GM18498 (cell line): Measurements from ENCODE around the gene COA7.
A peak's percentile ranks its signal among the peaks of the same experiment; 100 is the strongest.
"Not testable (repeated sequence)": the region's sequence is repeated elsewhere in the genome, so short reads cannot be mapped to it uniquely, and the experiment has no call there.

Experiments
- ATAC-seq: cut with Tn5 transposase; IDR thresholded peaks from one replicate; pipeline ENCODE4 v1.9.1; 2021; ENCODE audit warnings: mild to moderate bottlenecking, moderate library complexity; ENCODE audit not compliant: unreplicated experiment

Gene COA7

DNA sequence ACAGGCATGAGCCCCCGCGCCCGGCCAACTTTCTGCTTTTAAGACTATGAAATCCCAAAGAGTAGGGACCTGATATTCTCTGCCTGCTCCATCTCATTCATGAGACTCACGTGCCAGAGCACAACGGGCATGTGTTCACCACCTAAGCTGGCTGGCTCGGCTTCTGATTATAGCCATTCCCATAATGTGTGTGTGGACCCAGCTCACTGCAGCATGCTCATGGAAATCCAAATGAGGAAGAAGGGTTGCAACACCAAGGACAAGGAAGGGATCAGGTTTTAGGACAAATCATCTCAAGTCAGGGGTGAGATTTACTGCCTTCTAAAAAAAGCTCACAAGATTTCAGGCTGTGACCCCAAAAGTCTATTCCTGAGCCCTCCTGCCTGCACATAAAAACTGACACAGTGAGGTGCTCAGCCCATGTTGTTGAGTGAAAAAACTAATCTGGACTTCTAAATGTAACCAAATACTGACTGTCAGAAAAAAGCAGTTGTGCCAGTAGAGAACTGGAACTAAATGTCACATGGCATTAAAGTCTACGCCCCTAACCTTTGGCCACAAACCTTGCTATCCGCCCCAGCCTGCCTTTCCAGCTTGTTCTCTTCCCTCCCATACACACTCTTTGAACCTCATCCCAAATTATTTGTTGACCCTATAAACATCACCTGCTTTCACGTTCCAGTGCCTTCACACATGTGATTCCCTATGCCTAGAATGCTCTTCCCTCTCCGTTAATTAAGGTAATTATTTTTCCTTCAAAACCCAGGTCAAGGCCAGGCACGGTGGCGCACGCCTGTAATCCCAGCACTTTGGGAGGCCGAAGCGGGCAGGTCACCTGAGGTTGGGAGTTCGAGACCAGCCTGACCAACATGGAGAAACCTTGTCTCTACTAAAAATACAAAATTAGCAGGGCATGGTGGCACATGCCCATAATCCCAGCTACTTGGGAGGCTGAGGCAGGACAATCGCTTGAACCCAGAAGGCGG is 9.1 kb upstream of the COA7 start:
- no peak for ATAC-seq

DNA sequence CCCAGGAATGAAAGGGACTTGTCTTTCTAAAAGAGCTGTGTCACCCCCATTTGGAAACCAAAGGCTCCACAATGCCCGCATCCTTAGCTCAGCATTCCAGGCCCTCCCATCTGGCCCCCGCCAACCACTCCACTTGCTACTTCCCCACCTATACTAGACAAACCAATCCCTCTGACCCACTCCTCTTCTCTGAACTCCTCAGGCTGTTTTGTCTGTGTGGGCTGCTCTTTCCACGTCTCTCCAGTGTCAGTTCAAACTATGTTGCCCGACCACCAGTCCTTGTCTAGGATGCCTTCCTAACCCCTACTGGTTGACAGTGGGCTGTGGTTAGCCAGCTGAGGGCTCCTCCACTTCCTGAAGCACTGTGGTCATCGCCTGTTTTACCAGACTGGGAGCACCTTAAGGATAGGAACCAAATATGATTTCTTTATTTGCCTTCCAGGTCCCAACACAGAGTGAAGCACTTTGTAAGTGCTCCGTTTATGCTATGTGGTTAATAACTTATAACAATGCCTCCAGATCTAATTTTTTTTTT is 8.1 kb upstream of the COA7 start:
- no peak for ATAC-seq

GRCh38 chr1:52702886-52703787 is 5.0 kb upstream of the COA7 start:
- peak; percentile 89 for ATAC-seq

GRCh38 chr1:52695627-52696026 is 2.5 kb downstream of the COA7 start:
- no peak for ATAC-seq

DNA sequence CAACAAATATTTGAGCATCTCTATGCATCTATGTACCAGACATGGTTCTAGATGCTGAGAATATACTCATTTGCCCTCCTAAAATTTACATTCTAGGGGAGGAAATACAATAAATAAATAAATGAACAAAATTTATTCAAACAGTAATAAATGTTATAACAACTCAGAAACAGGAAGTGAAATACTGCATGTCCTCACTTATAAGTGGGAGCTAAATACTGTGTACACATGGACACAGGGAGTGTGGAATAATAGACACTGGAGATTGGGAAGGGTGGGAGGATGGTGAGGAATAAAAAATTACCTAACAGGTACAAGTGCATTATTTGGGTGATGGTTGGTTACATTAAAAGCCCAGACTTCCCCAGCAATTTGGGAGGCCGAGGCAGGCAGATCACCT is 4.3 kb downstream of the COA7 start:
- no peak for ATAC-seq

DNA sequence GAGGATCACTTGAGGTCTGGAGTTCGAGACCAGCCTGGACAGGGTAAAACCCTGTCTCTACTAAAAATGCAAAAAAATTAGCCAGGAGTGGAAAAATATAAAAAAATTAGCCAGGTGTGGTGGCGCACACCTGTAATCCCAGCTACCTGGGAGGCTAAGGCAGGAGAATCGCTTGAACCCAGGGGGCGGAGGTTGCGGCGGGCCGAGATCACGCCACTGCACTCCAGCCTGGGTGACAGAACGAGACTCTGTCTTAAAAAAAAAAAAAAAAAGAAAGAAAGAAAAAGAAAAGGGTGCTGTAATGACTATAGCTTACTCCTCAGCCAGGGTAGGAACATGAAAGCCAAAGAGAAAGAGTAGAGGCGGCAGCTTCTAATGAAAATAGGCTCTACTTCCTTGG is 4.8 kb downstream of the COA7 start:
- not testable (repeated sequence) for ATAC-seq

DNA sequence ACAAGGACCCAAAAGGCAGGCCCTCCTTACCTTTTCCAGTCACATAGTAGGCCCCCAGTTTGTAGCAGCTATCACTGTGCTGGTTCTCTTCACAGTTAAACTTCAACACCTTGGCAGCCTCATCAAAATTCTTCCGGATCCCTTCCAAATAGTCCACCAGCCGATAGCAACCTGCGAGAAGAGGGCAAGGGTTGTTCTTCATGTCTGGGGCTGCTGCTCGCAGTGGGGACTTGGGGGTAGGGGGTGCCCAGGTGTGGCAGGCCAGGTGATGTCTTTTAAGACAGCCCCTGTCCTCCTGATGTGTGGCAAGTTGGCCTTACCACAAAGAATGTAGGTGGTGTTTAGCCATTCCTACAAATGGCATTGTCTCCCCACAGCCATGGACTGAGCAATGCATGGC is 5.5 kb downstream of the COA7 start:
- no peak for ATAC-seq

GRCh38 chr1:52691821-52692220 is 6.3 kb downstream of the COA7 start:
- no peak for ATAC-seq

DNA sequence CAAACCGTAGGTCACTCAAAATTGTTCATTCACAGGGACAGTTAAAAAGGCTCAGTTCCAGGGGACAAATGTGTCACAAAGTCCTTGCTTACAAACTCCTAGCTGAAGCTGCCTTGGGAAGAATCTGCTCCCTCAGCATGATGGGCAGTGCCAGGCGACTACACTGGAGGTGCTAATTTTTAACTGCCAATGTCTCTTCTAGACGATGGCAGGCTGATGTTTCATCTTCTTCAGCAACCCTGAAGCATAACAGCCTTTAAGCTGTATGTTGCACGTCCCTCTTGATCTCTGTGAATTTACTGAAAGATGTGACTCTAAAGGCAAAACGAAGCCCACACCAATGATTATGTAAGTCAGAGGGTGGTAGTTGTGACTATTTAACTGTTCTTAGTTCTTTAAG is 11.3 kb downstream of the COA7 start:
- no peak for ATAC-seq

- peak; percentile 79 for ATAC-seq
These were observed 11.8 kb downstream of the COA7 start for GRCh38 chr1:52686261-52686751.

GRCh38 chr1:52684545-52684944 is 13.6 kb downstream of the COA7 start:
- ATAC-seq = no peak

- ATAC-seq = no peak
These were observed 14.7 kb downstream of the COA7 start for GRCh38 chr1:52683367-52683940.

- ATAC-seq = no peak
These were observed 17.0 kb downstream of the COA7 start for GRCh38 chr1:52681136-52681535.

- ATAC-seq = no peak
These were observed 17.8 kb downstream of the COA7 start for GRCh38 chr1:52680353-52680752.

- no peak for ATAC-seq
These were observed 18.6 kb downstream of the COA7 start for GRCh38 chr1:52679498-52679897.

- no peak for ATAC-seq
These were observed 19.1 kb downstream of the COA7 start for GRCh38 chr1:52679048-52679447.

GRCh38 chr1:52677076-52677806 is 20.9 kb downstream of the COA7 start:
- no peak for ATAC-seq

DNA sequence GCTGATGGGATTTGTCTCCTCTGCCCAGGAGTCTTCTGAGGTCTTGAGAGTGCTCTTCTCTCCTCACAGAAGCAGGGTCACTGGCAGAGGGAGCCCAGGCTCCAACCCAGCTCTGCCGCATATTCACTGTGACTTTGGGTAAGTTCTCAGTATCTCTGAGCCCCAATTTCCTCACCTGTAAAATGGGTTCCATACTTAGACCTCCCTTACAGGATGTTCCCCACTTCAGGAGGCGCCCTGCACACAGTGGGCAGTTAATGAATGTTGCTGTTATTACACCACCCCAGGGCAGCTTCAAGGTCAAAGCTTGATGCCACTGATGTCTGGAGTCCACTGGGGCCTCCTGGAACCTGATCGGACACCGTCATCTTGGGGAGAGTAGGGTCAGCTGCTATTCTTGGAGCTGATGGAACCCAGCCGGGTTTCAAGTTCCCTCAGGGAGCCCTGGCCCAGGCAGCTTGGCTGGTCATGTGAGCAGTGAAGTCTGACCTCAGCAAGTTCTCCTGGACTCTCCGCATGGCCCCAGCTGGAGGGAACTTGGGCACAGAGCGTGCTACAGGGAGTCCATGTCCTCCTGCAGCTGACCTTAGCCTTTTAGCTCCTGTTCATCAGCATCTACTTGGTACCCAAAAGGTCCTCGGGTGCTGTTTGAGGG is 21.8 kb downstream of the COA7 start:
- no peak for ATAC-seq

DNA sequence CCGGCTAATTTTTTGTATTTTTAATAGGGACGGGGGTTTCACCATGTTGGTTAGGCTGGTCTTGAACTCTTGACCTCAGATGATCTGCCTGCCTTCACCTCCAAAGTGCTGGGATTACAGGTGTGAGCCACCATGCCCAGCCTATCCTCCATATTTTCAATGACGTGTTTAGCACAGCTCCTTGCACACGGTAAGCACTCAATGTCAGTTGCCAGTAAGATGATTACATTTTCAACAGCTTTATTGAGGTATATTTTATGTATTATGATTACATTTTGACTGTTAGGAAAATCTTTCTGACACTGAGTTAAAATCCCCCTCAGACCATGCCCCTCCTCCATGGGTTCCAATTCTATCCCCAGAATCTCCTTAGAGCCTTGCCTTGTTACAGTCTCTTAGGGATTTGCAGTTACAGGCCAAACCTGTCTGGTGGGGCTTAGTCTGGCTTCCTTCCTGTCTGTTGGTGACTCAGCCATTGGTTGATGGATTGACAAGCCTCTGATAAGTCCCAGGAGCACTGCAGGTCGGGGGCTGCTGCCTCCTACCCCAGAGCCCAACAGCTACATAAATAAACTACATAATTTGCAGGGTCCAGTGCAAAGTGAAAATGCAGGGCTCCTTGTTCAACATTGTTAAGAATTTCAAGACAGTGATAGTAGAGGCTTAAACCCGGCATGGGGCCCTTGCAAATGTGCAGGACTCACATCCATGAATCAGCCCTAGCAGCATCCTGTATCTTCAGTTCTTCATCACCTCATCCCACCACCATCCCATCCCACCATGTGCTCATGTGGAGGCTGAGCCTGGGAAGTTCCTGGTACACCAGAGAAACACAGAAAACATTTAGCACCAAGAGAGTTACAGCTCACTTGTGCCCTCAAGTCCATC is 23.4 kb downstream of the COA7 start:
- no peak for ATAC-seq
